GM12878 (cell line): ENCODE results near the gene PDE8B. TPM values are rescaled to one million over a fixed set of nuclear protein-coding genes. Genes with fewer than 3 reads are reported as not detected.

Source experiments
- ATAC-seq: fragments of 200-7000 bp; cut with Tn5 transposase; 3 replicates; pipeline ENCODE4 v1.9.1; 2020; ENCODE audit warnings: mild to moderate bottlenecking, moderate library complexity
- BruUV-seq: library from RNA; stranded (reverse); fragments of 400-500 nt; replicated peaks from 2 replicates; lab custom pipeline; 2021; lab: Mats Ljungman, UMichigan
- CTCF ChIA-PET: fragments of 300-600 bp; sonication (Branson Sonifier 250); formaldehyde crosslinking; extraction: SDS; loops from one replicate; lab custom pipeline; 2021; ENCODE audit warnings: inconsistent platforms; lab: Yijun Ruan, JAX
- POLR2A ChIA-PET: fragments of 350-600 bp; formaldehyde crosslinking; extraction: SDS; loops from one replicate; lab custom pipeline; 2021; ENCODE audit warnings: inconsistent platforms; lab: Charles Lee
- RAD21 ChIA-PET: fragments of 300-600 bp; sonication (Branson Sonifier 250); formaldehyde crosslinking; loops from one replicate; lab custom pipeline; 2023; ENCODE audit warnings: antibody characterized with exemption; ENCODE audit not compliant: unreplicated experiment; lab: Charles Lee
- SMC1A ChIA-PET: fragments of 300-600 bp; sonication (Branson Sonifier 250); formaldehyde crosslinking; loops from one replicate; lab custom pipeline; 2023; ENCODE audit not compliant: unreplicated experiment, uncharacterized antibody; lab: Charles Lee
- DNase-seq: peaks from one replicate; pipeline ENCODE4 v3.0.0-alpha.2; 2011; ENCODE audit warnings: low read depth, low spot score
- FAIRE-seq: peaks from 3 replicates; lab custom pipeline; 2011; peaks lifted over from hg19 to GRCh38; lab: Jason Lieb, UNC
- H2AFZ ChIP-seq: 2 replicates; pipeline ENCODE4 v1.6.0; 2011; ENCODE audit warnings: low read depth, low read length, control low read depth; ENCODE audit not compliant: control insufficient read depth
- H3K27ac ChIP-seq: 2 replicates; pipeline ENCODE4 v1.5.1; 2011; ENCODE audit warnings: control low read depth; ENCODE audit not compliant: control insufficient read depth, insufficient read depth
- H3K27me3 ChIP-seq, 2 experiments: replicated peaks in 1 of 2; 2 replicates each; pipeline versions ENCODE4 v1.6.0 to v1.6.1; 2011; ENCODE audit warnings: low read length in 1 of 2; ENCODE audit not compliant: control insufficient read depth in 2 of 2, insufficient read depth in 2 of 2
- H3K36me3 ChIP-seq, 2 experiments: 2 replicates each; pipeline ENCODE4 v1.5.1; 2011; ENCODE audit warnings: low read length in 1 of 2; ENCODE audit not compliant: control insufficient read depth in 2 of 2, insufficient read depth in 2 of 2
- H3K4me1 ChIP-seq: 2 replicates; pipeline ENCODE4 v1.6.1; 2011; ENCODE audit warnings: mild to moderate bottlenecking, low read length, moderate library complexity, mixed read lengths; ENCODE audit not compliant: control insufficient read depth, insufficient read depth
- H3K4me2 ChIP-seq: 2 replicates; pipeline ENCODE4 v1.6.0; 2011; ENCODE audit warnings: control low read depth; ENCODE audit not compliant: control insufficient read depth, insufficient read depth
- H3K4me3 ChIP-seq: fragments of 200-600 bp; sonication (generic); 2 replicates; pipeline ENCODE4 v1.5.1; 2016
- H3K79me2 ChIP-seq: 2 replicates; pipeline ENCODE4 v1.6.0; 2011; ENCODE audit warnings: low read length; ENCODE audit not compliant: control insufficient read depth, insufficient read depth
- H3K9ac ChIP-seq: 2 replicates; pipeline ENCODE4 v1.8.0; 2011; ENCODE audit warnings: low read length, control low read depth, mixed read lengths; ENCODE audit not compliant: control insufficient read depth, insufficient read depth
- H3K9me3 ChIP-seq: replicated peaks from 3 replicates; pipeline ENCODE4 v1.5.1; 2011; ENCODE audit warnings: mild to moderate bottlenecking, low read length; ENCODE audit not compliant: control insufficient read depth, insufficient read depth
- H4K20me1 ChIP-seq: 2 replicates; pipeline ENCODE4 v1.6.0; 2011; ENCODE audit not compliant: control insufficient read depth, insufficient read depth
- CREB1 ChIP-seq: IDR thresholded peaks from 2 replicates; pipeline ENCODE4 v1.6.1; 2012; ENCODE audit warnings: low read depth, mild to moderate bottlenecking, inconsistent platforms
- EED ChIP-seq: sonication (generic); IDR thresholded peaks from 2 replicates; pipeline ENCODE4 v1.6.1; 2016; ENCODE audit warnings: antibody characterized with exemption, low read depth
- HDAC6 ChIP-seq: fragments of 200-600 bp; sonication (generic); IDR thresholded peaks from one replicate; pipeline ENCODE4 v1.8.0; 2017; ENCODE audit warnings: antibody characterized with exemption; ENCODE audit not compliant: unreplicated experiment
- MEF2A ChIP-seq: IDR thresholded peaks from 2 replicates; pipeline ENCODE4 v1.6.1; 2011; ENCODE audit warnings: low read depth, mild to moderate bottlenecking, low read length, moderate library complexity; ENCODE audit not compliant: insufficient read depth
- NKRF ChIP-seq: fragments of 450-650 bp; conservative IDR thresholded peaks from 2 replicates; pipeline ENCODE4 v1.6.1; 2017; ENCODE audit warnings: mild to moderate bottlenecking, moderate library complexity
- PKNOX1 ChIP-seq: fragments of 450-650 bp; IDR thresholded peaks from 2 replicates; pipeline ENCODE4 v1.6.1; 2016; ENCODE audit warnings: mild to moderate bottlenecking
- POLR2AphosphoS2 ChIP-seq: IDR thresholded peaks from 2 replicates; pipeline ENCODE4 v1.6.1; 2011; ENCODE audit warnings: low read depth, mild to moderate bottlenecking, low read length, improper control_type of control experiment, moderate library complexity
- SREBF1 ChIP-seq: IDR thresholded peaks from 2 replicates; pipeline ENCODE4 v1.6.1; 2012; ENCODE audit warnings: mild to moderate bottlenecking, low read length
- ZNF592 ChIP-seq: fragments of 450-650 bp; IDR thresholded peaks from 2 replicates; pipeline ENCODE4 v1.6.1; 2017; ENCODE audit warnings: mild to moderate bottlenecking, moderate library complexity
- WGBS: methylation state at CpG from one replicate; pipeline ENCODE4 v1.1.6; 2016; ENCODE audit warnings: low lambda C conversion rate; ENCODE audit not compliant: insufficient replicate concordance, insufficient coverage; ENCODE audit errors: missing lambda C conversion rate; 5-methylcytosine and 5-hydroxymethylcytosine counted together
- in situ Hi-C: fragments of 300-500 bp; cut with MboI; formaldehyde crosslinking; loops from 9 replicates; pipeline ENCODE4 v1.14.3; 2018; ENCODE audit warnings: mixed read lengths
- intact Hi-C: fragments of 100-400 bp; cut with micrococcal nuclease; formaldehyde crosslinking; loops from one replicate; pipeline ENCODE4 v1.14.2; 2022; ENCODE audit not compliant: unreplicated experiment
- polyA plus RNA-seq, 11 experiments: library from polyadenylated mRNA; depleted of rRNA in 4 of 11; unstranded in 6 of 11; stranded (reverse) in 5 of 11; fragments of >200 nt; fragmentation: Nextera tagmentation in 4 of 11; fragmentation: Illumina TruSeq in 1 of 11; extraction: Ambion mirVana in 4 of 11; extraction: Trizol in 1 of 11; gene quantifications; 1 replicate in 1 of 11; 2 replicates in 10 of 11; pipeline versions ENCODE4 v1.2.1 to v1.2.3, GENCODE V29; 2011 to 2016; ENCODE audit warnings: inconsistent platforms in 2 of 11, missing spikeins in 2 of 11, low read depth in 1 of 11
- total RNA-seq, 4 experiments: library from RNA; depleted of rRNA in 3 of 4; stranded (reverse); fragments of >200 nt in 3 of 4; fragmentation: Illumina TruSeq in 1 of 4; extraction: Trizol in 1 of 4; gene quantifications; 2 replicates each; pipeline versions ENCODE4 v1.2.1 to v1.2.3, GENCODE V29; 2013 to 2021

PDE8B gene
- total and polyA plus RNA-seq, 10 of the 15 experiments (the other 5 are each of a cell fraction or from before 2014, with no cell fraction given): 0.03 to 0.44 (median 0.20) TPM; not detected in 3

- Histone ChIP-seq H3K27me3 (no peaks in the 10 kb centered on the region), H2AFZ (no peak overlapping the region), H3K27ac (no peak overlapping the region), H4K20me1 (no peaks in the 10 kb centered on the region), H3K9ac (no peak overlapping the region), H3K4me1 (no peaks in the 10 kb centered on the region), H3K9me3 (no peaks in the 10 kb centered on the region; the same call in 2 of the 3 replicates), H3K79me2 (no peaks in the 10 kb centered on the region), H3K4me3 (no peak overlapping the region), H3K4me2 (no peak overlapping the region), H3K36me3 (no peaks in the 10 kb centered on the region)
- no peak for DNase-seq
- ATAC-seq: no peak
- in situ Hi-C loops: no loop called here
- ChIA-PET CTCF (no interaction called here), SMC1A (interaction anchor here (4.0 kb wide), 1 partner anchor 10 kb away, joined by 22 read pairs; no protein-coding TSS in a partner anchor), RAD21 (no interaction called here), POLR2A (interaction anchor here (0.5 kb wide), 1 partner anchor 11 kb away, joined by 4 read pairs; no protein-coding TSS in a partner anchor)
- intact Hi-C loops: no loop called here
- 70% methylated on average over 2 of the region's 2 CpGs for WGBS
- no TSS peak for BruUV-seq
- no peak for FAIRE-seq
- no peak for TF ChIP-seq CREB1
- no peak for TF ChIP-seq EED
- TF ChIP-seq POLR2AphosphoS2: no peak
- no peak for TF ChIP-seq HDAC6
- no peak for TF ChIP-seq PKNOX1
- TF ChIP-seq MEF2A: no peak
- TF ChIP-seq ZNF592: no peak
- TF ChIP-seq NKRF: no peak
- no peak for TF ChIP-seq SREBF1
Observed at GRCh38 chr5:77389746-77390145, 179.3 kb downstream of the PDE8B start.
